ENCODE results near the gene TULP4.
A peak's percentile ranks its signal among the peaks of the same experiment; 100 is the strongest.

The TULP4 gene

GRCh38 chr6:158536891-158537798, 224.9 kb downstream of the TULP4 start:
- Histone ChIP-seq H2BK5ac (ENCODE audit: low read depth, low read length, poor library complexity, severe bottlenecking) (no peak overlapping the region), H2AK5ac (ENCODE audit: low read length, severe bottlenecking) (no peak overlapping the region), H3K9ac (ENCODE audit: low read length) (no peak overlapping the region), H2BK120ac (ENCODE audit: low read depth, low read length) (no peak overlapping the region), H3K4me3 (ENCODE audit: insufficient read depth in 1 of 2, low read depth in 1 of 2, low read length in 2 of 2) (peak overlapping the region; percentile 64 to 74), H4K8ac (ENCODE audit: low read length) (no peak overlapping the region), H3K9me3 (ENCODE audit: control insufficient read depth, low read length) (no peaks in the 10 kb centered on the region), H3K27ac (ENCODE audit: low read length, poor library complexity, severe bottlenecking) (no peak overlapping the region), H3K36me3 (ENCODE audit: control insufficient read depth in 1 of 2, insufficient read depth in 2 of 2, low read depth in 1 of 2, low read length in 2 of 2) (no peaks in the 10 kb centered on the region), H3K23ac (ENCODE audit: low read length in 2 of 2) (peak overlapping the region in 1 of 2 experiments; percentile 64), H3K4me1 (ENCODE audit: control insufficient read depth, insufficient read depth, low read depth, low read length) (peaks cover 14% of the 10 kb centered on the region), H3K79me1 (replicated peaks; ENCODE audit: low read length, poor library complexity, severe bottlenecking) (no peaks in the 10 kb centered on the region), H3K4ac (ENCODE audit: low read depth in 1 of 2, low read length in 2 of 2) (peak overlapping the region in 1 of 2 experiments; percentile 53), H2AFZ (ENCODE audit: low read depth, low read length) (peak overlapping the region; percentile 56), H3K4me2 (ENCODE audit: low read length, poor library complexity, severe bottlenecking) (peak overlapping the region; percentile 78), H3K14ac (ENCODE audit: low read length in 2 of 2) (peak overlapping the region in 1 of 2 experiments; percentile 48), H4K91ac (ENCODE audit: low read length) (no peak overlapping the region), H3K18ac (ENCODE audit: low read depth in 1 of 2, low read length in 2 of 2) (peak overlapping the region in 1 of 2 experiments; percentile 64), H2BK12ac (ENCODE audit: low read length in 2 of 2) (peak overlapping the region in 1 of 2 experiments; percentile 31), H2BK15ac (ENCODE audit: low read depth, poor library complexity, severe bottlenecking) (no peak overlapping the region), H3K27me3 (ENCODE audit: control insufficient read depth in 1 of 2, insufficient read depth in 1 of 2, low read length in 2 of 2) (peaks cover 32 to 61% of the 10 kb centered on the region in 2 experiments)
- WGBS, result 6% methylated on average over 69 of the region's 94 CpGs
- peak; percentile 36 for DNase-seq

GRCh38 chr6:158538741-158539140, 226.5 kb downstream of the TULP4 start:
- Histone ChIP-seq H3K27me3 (ENCODE audit: control insufficient read depth in 1 of 2, insufficient read depth in 1 of 2, low read length in 2 of 2) (peaks cover 32 to 60% of the 10 kb centered on the region in 2 experiments), H3K23ac (ENCODE audit: low read length in 2 of 2) (no peak overlapping the region), H2BK15ac (ENCODE audit: low read depth, poor library complexity, severe bottlenecking) (no peak overlapping the region), H2BK12ac (ENCODE audit: low read length in 2 of 2) (no peak overlapping the region), H2BK120ac (ENCODE audit: low read depth, low read length) (no peak overlapping the region), H3K36me3 (ENCODE audit: control insufficient read depth in 1 of 2, insufficient read depth in 2 of 2, low read depth in 1 of 2, low read length in 2 of 2) (no peaks in the 10 kb centered on the region), H3K18ac (ENCODE audit: low read depth in 1 of 2, low read length in 2 of 2) (no peak overlapping the region), H3K27ac (ENCODE audit: low read length, poor library complexity, severe bottlenecking) (no peak overlapping the region), H3K4me1 (ENCODE audit: control insufficient read depth, insufficient read depth, low read depth, low read length) (peaks cover 14% of the 10 kb centered on the region), H2BK5ac (ENCODE audit: low read depth, low read length, poor library complexity, severe bottlenecking) (no peak overlapping the region), H3K4me3 (ENCODE audit: insufficient read depth in 1 of 2, low read depth in 1 of 2, low read length in 2 of 2) (no peak overlapping the region), H3K79me1 (replicated peaks; ENCODE audit: low read length, poor library complexity, severe bottlenecking) (no peaks in the 10 kb centered on the region), H4K8ac (ENCODE audit: low read length) (no peak overlapping the region), H3K9me3 (ENCODE audit: control insufficient read depth, low read length) (no peaks in the 10 kb centered on the region), H3K4me2 (ENCODE audit: low read length, poor library complexity, severe bottlenecking) (no peak overlapping the region), H4K91ac (ENCODE audit: low read length) (no peak overlapping the region), H3K4ac (ENCODE audit: low read depth in 1 of 2, low read length in 2 of 2) (no peak overlapping the region), H3K14ac (ENCODE audit: low read length in 2 of 2) (no peak overlapping the region), H3K9ac (ENCODE audit: low read length) (no peak overlapping the region), H2AFZ (ENCODE audit: low read depth, low read length) (no peak overlapping the region), H2AK5ac (ENCODE audit: low read length, severe bottlenecking) (no peak overlapping the region)
- peak; percentile 18 for DNase-seq
- 38% methylated on average over 2 of the region's 2 CpGs for WGBS

DNA sequence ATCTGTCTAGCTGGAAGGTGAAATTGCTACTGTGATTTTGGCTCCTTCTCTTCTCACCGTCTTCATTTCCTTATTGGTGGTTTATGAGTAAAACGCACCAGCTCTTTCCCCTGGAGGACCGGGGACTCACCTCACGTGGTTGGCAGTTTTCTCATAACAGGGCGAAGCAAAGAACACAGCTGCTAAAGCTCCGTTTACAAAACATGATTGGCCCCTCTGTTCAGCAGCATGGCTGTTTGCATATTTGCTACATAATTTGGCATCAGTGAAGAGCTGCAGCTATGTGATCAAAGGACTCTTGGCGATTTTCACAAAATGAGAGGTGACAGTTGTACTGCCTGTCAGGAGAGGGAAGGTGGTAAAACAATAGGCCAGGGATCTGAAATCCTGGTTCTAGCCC, 227.1 kb downstream of the TULP4 start:
- WGBS, result 96% methylated on average over 7 of the region's 7 CpGs
- H3K27me3 ChIP-seq (ENCODE audit: control insufficient read depth in 1 of 2, insufficient read depth in 1 of 2, low read length in 2 of 2), result peaks cover 32 to 57% of the 10 kb centered on the region in 2 experiments
- H4K91ac ChIP-seq (ENCODE audit: low read length), result no peak overlapping the region
- no peak overlapping the region for H3K4me3 ChIP-seq (ENCODE audit: insufficient read depth in 1 of 2, low read depth in 1 of 2, low read length in 2 of 2)
- no peaks in the 10 kb centered on the region for H3K79me1 ChIP-seq (replicated peaks; ENCODE audit: low read length, poor library complexity, severe bottlenecking)
- no peak overlapping the region for H2BK5ac ChIP-seq (ENCODE audit: low read depth, low read length, poor library complexity, severe bottlenecking)
- no peak overlapping the region for H3K14ac ChIP-seq (ENCODE audit: low read length in 2 of 2)
- no peaks in the 10 kb centered on the region for H3K9me3 ChIP-seq (ENCODE audit: control insufficient read depth, low read length)
- no peak overlapping the region for H3K4ac ChIP-seq (ENCODE audit: low read depth in 1 of 2, low read length in 2 of 2)
- no peak overlapping the region for H3K18ac ChIP-seq (ENCODE audit: low read depth in 1 of 2, low read length in 2 of 2)
- H3K4me2 ChIP-seq (ENCODE audit: low read length, poor library complexity, severe bottlenecking), result no peak overlapping the region
- no peak overlapping the region for H4K8ac ChIP-seq (ENCODE audit: low read length)
- H2BK15ac ChIP-seq (ENCODE audit: low read depth, poor library complexity, severe bottlenecking), result no peak overlapping the region
- no peak for DNase-seq
- no peak overlapping the region for H3K27ac ChIP-seq (ENCODE audit: low read length, poor library complexity, severe bottlenecking)
- H2BK120ac ChIP-seq (ENCODE audit: low read depth, low read length), result no peak overlapping the region
- H3K23ac ChIP-seq (ENCODE audit: low read length in 2 of 2), result no peak overlapping the region
- no peaks in the 10 kb centered on the region for H3K36me3 ChIP-seq (ENCODE audit: control insufficient read depth in 1 of 2, insufficient read depth in 2 of 2, low read depth in 1 of 2, low read length in 2 of 2)
- H2AFZ ChIP-seq (ENCODE audit: low read depth, low read length), result no peak overlapping the region
- H3K4me1 ChIP-seq (ENCODE audit: control insufficient read depth, insufficient read depth, low read depth, low read length), result peaks cover 14% of the 10 kb centered on the region
- no peak overlapping the region for H2BK12ac ChIP-seq (ENCODE audit: low read length in 2 of 2)
- H3K9ac ChIP-seq (ENCODE audit: low read length), result no peak overlapping the region
- H2AK5ac ChIP-seq (ENCODE audit: low read length, severe bottlenecking), result no peak overlapping the region

GRCh38 chr6:158539881-158540280, 227.6 kb downstream of the TULP4 start:
- Histone ChIP-seq H3K36me3 (ENCODE audit: control insufficient read depth in 1 of 2, insufficient read depth in 2 of 2, low read depth in 1 of 2, low read length in 2 of 2) (no peaks in the 10 kb centered on the region), H2BK15ac (ENCODE audit: low read depth, poor library complexity, severe bottlenecking) (no peak overlapping the region), H2AFZ (ENCODE audit: low read depth, low read length) (no peak overlapping the region), H2AK5ac (ENCODE audit: low read length, severe bottlenecking) (no peak overlapping the region), H3K4ac (ENCODE audit: low read depth in 1 of 2, low read length in 2 of 2) (no peak overlapping the region), H3K27me3 (ENCODE audit: control insufficient read depth in 1 of 2, insufficient read depth in 1 of 2, low read length in 2 of 2) (peaks cover 32 to 55% of the 10 kb centered on the region in 2 experiments), H3K14ac (ENCODE audit: low read length in 2 of 2) (no peak overlapping the region), H2BK5ac (ENCODE audit: low read depth, low read length, poor library complexity, severe bottlenecking) (no peak overlapping the region), H3K79me1 (replicated peaks; ENCODE audit: low read length, poor library complexity, severe bottlenecking) (no peaks in the 10 kb centered on the region), H3K27ac (ENCODE audit: low read length, poor library complexity, severe bottlenecking) (no peak overlapping the region), H4K91ac (ENCODE audit: low read length) (no peak overlapping the region), H2BK120ac (ENCODE audit: low read depth, low read length) (no peak overlapping the region), H3K23ac (ENCODE audit: low read length in 2 of 2) (no peak overlapping the region), H3K4me2 (ENCODE audit: low read length, poor library complexity, severe bottlenecking) (no peak overlapping the region), H3K4me3 (ENCODE audit: insufficient read depth in 1 of 2, low read depth in 1 of 2, low read length in 2 of 2) (no peak overlapping the region), H3K18ac (ENCODE audit: low read depth in 1 of 2, low read length in 2 of 2) (no peak overlapping the region), H3K9ac (ENCODE audit: low read length) (no peak overlapping the region), H2BK12ac (ENCODE audit: low read length in 2 of 2) (no peak overlapping the region), H4K8ac (ENCODE audit: low read length) (no peak overlapping the region), H3K9me3 (ENCODE audit: control insufficient read depth, low read length) (no peaks in the 10 kb centered on the region), H3K4me1 (ENCODE audit: control insufficient read depth, insufficient read depth, low read depth, low read length) (peaks cover 14% of the 10 kb centered on the region)
- WGBS, result 97% methylated on average over 6 of the region's 6 CpGs
- no peak for DNase-seq
